ENCODE data around the gene ANKRD31.
"Not testable (repeated sequence)": the region's sequence is repeated elsewhere in the genome, so short reads cannot be mapped to it uniquely, and the experiment has no call there.

ANKRD31 gene

DNA sequence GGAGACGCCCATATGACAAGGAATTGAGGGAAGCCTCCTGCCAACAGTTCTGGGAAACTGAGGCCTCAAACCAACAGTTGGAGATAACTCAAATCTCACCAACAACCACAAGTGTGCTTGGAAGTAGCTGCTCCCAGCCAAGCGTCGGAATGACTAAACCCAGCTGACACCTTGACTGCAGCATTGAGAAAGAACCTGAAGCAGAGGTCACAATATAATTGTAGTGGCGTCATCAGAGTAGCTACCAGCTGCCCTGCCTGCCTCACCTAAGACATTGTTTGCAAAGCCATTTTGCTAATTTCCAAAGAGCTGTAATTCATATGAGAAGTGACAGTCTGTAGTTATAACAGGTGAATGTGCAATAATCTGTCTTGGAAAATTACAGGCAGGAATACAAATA is 40.8 kb upstream of the ANKRD31 start:
- Histone ChIP-seq H3K4me3 (ENCODE audit: control insufficient read depth in 1 of 7, extremely low read depth in 1 of 7, insufficient read depth in 4 of 7, low read depth in 2 of 7, low read length in 6 of 7) (no peak overlapping the region), H3K27me3 (replicated peaks in 2 of 5; ENCODE audit: control insufficient read depth in 4 of 5, insufficient read depth in 5 of 5, low read length in 4 of 5) (no peaks in the 10 kb centered on the region), H3K4me1 (ENCODE audit: control extremely low read depth in 1 of 4, control insufficient read depth in 4 of 4, insufficient read depth in 4 of 4, low read length in 3 of 4) (no peaks in the 10 kb centered on the region), H3K36me3 (ENCODE audit: control insufficient read depth in 4 of 4, insufficient read depth in 4 of 4, low read length in 3 of 4) (no peaks in the 10 kb centered on the region), H3K27ac (ENCODE audit: insufficient read depth in 1 of 2, low read depth in 1 of 2, low read length in 2 of 2, poor library complexity in 1 of 2, severe bottlenecking in 2 of 2) (no peak overlapping the region), H3K9me3 (ENCODE audit: control extremely low read depth in 1 of 5, control insufficient read depth in 4 of 5, insufficient read depth in 2 of 5, low read depth in 1 of 5, low read length in 4 of 5) (peaks cover 0 to 4% (median 2%) of the 10 kb centered on the region in 5 experiments)
- CTCF ChIA-PET = interaction anchor here (0.7 to 1.0 kb wide), 2 partner anchors 8 to 12 kb away, joined by 3 to 4 read pairs; no protein-coding TSS in a partner anchor
- no peak for DNase-seq
- WGBS (ENCODE audit: insufficient coverage) = 100% methylated on average over 4 of the region's 4 CpGs
- POLR2A ChIA-PET = no interaction called here

DNA sequence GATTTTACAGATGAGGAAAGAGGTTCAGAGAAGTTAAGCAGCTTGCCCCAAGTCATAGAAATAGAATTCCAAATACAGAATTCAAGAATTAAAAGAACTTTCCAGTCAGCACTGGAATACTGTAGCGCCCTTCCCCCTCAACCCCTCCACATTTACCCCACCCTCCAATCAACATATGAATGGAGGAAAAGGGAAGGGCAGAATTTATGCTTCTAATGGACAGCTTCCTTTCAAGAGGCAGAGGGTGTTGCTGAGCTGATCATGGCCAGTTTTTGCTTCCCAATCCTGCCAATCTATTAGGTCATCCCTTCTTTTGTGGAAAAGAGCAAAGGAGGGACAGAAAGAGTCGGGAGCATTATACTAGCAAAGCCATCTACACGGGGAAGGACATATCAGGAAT is 39.1 kb upstream of the ANKRD31 start:
- Histone ChIP-seq H3K27ac (ENCODE audit: insufficient read depth in 1 of 2, low read depth in 1 of 2, low read length in 2 of 2, poor library complexity in 1 of 2, severe bottlenecking in 2 of 2) (no peak overlapping the region), H3K4me3 (ENCODE audit: control insufficient read depth in 1 of 7, extremely low read depth in 1 of 7, insufficient read depth in 4 of 7, low read depth in 2 of 7, low read length in 6 of 7) (no peak overlapping the region), H3K4me1 (ENCODE audit: control extremely low read depth in 1 of 4, control insufficient read depth in 4 of 4, insufficient read depth in 4 of 4, low read length in 3 of 4) (no peaks in the 10 kb centered on the region), H3K27me3 (replicated peaks in 2 of 5; ENCODE audit: control insufficient read depth in 4 of 5, insufficient read depth in 5 of 5, low read length in 4 of 5) (no peaks in the 10 kb centered on the region), H3K36me3 (ENCODE audit: control insufficient read depth in 4 of 4, insufficient read depth in 4 of 4, low read length in 3 of 4) (no peaks in the 10 kb centered on the region), H3K9me3 (ENCODE audit: control extremely low read depth in 1 of 5, control insufficient read depth in 4 of 5, insufficient read depth in 2 of 5, low read depth in 1 of 5, low read length in 4 of 5) (peaks cover 0 to 4% (median 2%) of the 10 kb centered on the region in 5 experiments)
- no peak for DNase-seq
- CTCF ChIA-PET = no interaction called here
- no CpG with 5 or more reads among the region's 3 CpGs for whole genome bisulfite sequencing (ENCODE audit: insufficient coverage)
- POLR2A ChIA-PET = no interaction called here

DNA sequence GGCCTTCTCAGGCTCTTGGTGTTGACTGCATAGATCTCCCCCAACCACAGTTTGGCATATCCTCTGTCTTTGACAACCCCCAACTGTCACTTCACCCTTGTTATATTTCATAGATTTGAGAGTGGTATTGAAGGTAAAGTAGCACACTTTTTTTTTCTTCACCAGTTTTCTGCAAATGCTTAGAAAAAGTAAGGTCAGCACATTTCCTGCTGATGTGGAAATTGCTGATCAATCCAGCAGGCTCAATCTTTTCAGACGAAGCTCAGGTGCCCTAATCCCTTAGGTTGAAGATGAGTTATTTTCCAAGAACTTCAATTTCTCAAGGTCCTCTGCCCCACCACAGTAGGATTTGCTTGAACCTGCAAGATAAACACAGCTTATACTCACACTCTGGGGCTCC is 38.5 kb upstream of the ANKRD31 start:
- peaks cover 0 to 4% (median 2%) of the 10 kb centered on the region in 5 experiments for H3K9me3 ChIP-seq (ENCODE audit: control extremely low read depth in 1 of 5, control insufficient read depth in 4 of 5, insufficient read depth in 2 of 5, low read depth in 1 of 5, low read length in 4 of 5)
- no peaks in the 10 kb centered on the region for H3K4me1 ChIP-seq (ENCODE audit: control extremely low read depth in 1 of 4, control insufficient read depth in 4 of 4, insufficient read depth in 4 of 4, low read length in 3 of 4)
- H3K27me3 ChIP-seq (replicated peaks in 2 of 5; ENCODE audit: control insufficient read depth in 4 of 5, insufficient read depth in 5 of 5, low read length in 4 of 5) = no peaks in the 10 kb centered on the region
- no peak overlapping the region for H3K27ac ChIP-seq (ENCODE audit: insufficient read depth in 1 of 2, low read depth in 1 of 2, low read length in 2 of 2, poor library complexity in 1 of 2, severe bottlenecking in 2 of 2)
- CTCF ChIA-PET = no interaction called here
- POLR2A ChIA-PET = no interaction called here
- no peak for DNase-seq
- no CpG with 5 or more reads among the region's 1 CpG for WGBS (ENCODE audit: insufficient coverage)
- no peaks in the 10 kb centered on the region for H3K36me3 ChIP-seq (ENCODE audit: control insufficient read depth in 4 of 4, insufficient read depth in 4 of 4, low read length in 3 of 4)
- H3K4me3 ChIP-seq (ENCODE audit: control insufficient read depth in 1 of 7, extremely low read depth in 1 of 7, insufficient read depth in 4 of 7, low read depth in 2 of 7, low read length in 6 of 7) = no peak overlapping the region

DNA sequence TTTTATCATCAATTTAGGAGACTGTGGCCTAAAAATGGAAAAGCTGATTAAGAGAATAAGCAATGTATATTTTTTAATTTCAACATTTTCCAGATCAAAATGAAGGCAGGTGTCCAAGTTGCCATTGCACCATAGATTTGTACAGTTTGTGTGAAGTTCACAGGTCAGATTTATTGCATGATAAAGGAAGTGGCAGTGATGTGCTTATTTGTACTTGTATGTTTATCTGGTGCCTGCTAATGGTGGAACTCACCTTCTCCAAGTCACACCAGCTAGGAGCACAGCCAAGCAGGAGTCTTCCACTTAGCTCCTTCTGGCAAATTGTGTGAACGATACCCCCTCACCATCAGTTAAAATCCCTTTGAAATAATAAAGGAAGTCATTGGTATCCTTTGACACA is 37.8 kb upstream of the ANKRD31 start:
- H3K4me1 ChIP-seq (ENCODE audit: control extremely low read depth in 1 of 4, control insufficient read depth in 4 of 4, insufficient read depth in 4 of 4, low read length in 3 of 4) = no peaks in the 10 kb centered on the region
- peaks cover 0 to 4% (median 2%) of the 10 kb centered on the region in 5 experiments for H3K9me3 ChIP-seq (ENCODE audit: control extremely low read depth in 1 of 5, control insufficient read depth in 4 of 5, insufficient read depth in 2 of 5, low read depth in 1 of 5, low read length in 4 of 5)
- 83% methylated on average over 1 of the region's 1 CpG for WGBS (ENCODE audit: insufficient coverage)
- DNase-seq = no peak
- CTCF ChIA-PET = no interaction called here
- POLR2A ChIA-PET = no interaction called here
- no peak overlapping the region for H3K4me3 ChIP-seq (ENCODE audit: control insufficient read depth in 1 of 7, extremely low read depth in 1 of 7, insufficient read depth in 4 of 7, low read depth in 2 of 7, low read length in 6 of 7)
- H3K27me3 ChIP-seq (replicated peaks in 2 of 5; ENCODE audit: control insufficient read depth in 4 of 5, insufficient read depth in 5 of 5, low read length in 4 of 5) = no peaks in the 10 kb centered on the region
- H3K27ac ChIP-seq (ENCODE audit: insufficient read depth in 1 of 2, low read depth in 1 of 2, low read length in 2 of 2, poor library complexity in 1 of 2, severe bottlenecking in 2 of 2) = no peak overlapping the region
- no peaks in the 10 kb centered on the region for H3K36me3 ChIP-seq (ENCODE audit: control insufficient read depth in 4 of 4, insufficient read depth in 4 of 4, low read length in 3 of 4)

DNA sequence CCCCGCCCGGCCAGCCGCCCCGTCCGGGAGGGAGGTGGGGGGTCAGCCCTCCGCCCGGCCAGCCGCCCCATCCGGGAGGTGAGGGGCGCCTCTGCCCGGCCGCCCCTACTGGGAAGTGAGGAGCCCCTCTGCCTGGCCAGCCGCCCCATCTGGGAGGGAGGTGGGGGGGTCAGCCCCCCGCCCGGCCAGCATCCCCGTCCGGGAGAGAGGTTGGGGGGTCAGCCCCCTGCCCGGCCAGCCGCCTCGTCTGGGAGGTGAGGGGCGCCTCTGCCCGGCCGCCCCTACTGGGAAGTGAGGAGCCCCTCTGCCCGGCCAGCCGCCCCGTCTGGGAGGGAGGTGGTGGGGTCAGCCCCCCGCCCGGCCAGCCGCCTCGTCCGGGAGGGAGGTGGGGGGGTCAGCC is 33.9 kb upstream of the ANKRD31 start:
- H3K4me1 ChIP-seq (ENCODE audit: control extremely low read depth in 1 of 4, control insufficient read depth in 4 of 4, insufficient read depth in 4 of 4, low read length in 3 of 4); DNase-seq; H3K27me3 ChIP-seq (replicated peaks in 2 of 5; ENCODE audit: control insufficient read depth in 4 of 5, insufficient read depth in 5 of 5, low read length in 4 of 5); POLR2A ChIA-PET; H3K27ac ChIP-seq (ENCODE audit: insufficient read depth in 1 of 2, low read depth in 1 of 2, low read length in 2 of 2, poor library complexity in 1 of 2, severe bottlenecking in 2 of 2); H3K36me3 ChIP-seq (ENCODE audit: control insufficient read depth in 4 of 4, insufficient read depth in 4 of 4, low read length in 3 of 4); CTCF ChIA-PET; H3K4me3 ChIP-seq (ENCODE audit: control insufficient read depth in 1 of 7, extremely low read depth in 1 of 7, insufficient read depth in 4 of 7, low read depth in 2 of 7, low read length in 6 of 7); H3K9me3 ChIP-seq (ENCODE audit: control extremely low read depth in 1 of 5, control insufficient read depth in 4 of 5, insufficient read depth in 2 of 5, low read depth in 1 of 5, low read length in 4 of 5): not testable (repeated sequence)
- no CpG with 5 or more reads among the region's 31 CpGs for WGBS (ENCODE audit: insufficient coverage)

DNA sequence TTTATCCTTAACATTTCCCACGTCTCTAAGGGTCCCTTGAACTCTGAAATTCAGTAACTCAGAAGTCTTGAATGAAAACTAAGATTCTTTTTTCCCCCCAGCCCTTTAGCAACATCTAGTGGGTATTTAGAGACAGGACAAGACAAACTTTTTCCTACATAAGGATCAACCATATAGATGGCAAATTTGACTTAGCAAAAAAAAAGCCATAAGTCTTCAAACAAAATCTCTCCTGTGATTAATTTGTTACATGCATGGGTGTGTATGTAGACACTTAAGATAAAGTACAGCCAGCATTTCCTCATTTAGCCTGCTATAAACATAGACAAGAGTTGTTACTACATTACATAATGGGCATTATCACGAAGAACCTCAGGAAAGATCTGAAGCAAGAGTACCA is 29.1 kb upstream of the ANKRD31 start:
- WGBS (ENCODE audit: insufficient coverage) = 0% methylated on average over 1 of the region's 2 CpGs
- no peak overlapping the region for H3K4me3 ChIP-seq (ENCODE audit: control insufficient read depth in 1 of 7, extremely low read depth in 1 of 7, insufficient read depth in 4 of 7, low read depth in 2 of 7, low read length in 6 of 7)
- H3K9me3 ChIP-seq (ENCODE audit: control extremely low read depth in 1 of 5, control insufficient read depth in 4 of 5, insufficient read depth in 2 of 5, low read depth in 1 of 5, low read length in 4 of 5) = no peaks in the 10 kb centered on the region
- POLR2A ChIA-PET = no interaction called here
- no peaks in the 10 kb centered on the region for H3K4me1 ChIP-seq (ENCODE audit: control extremely low read depth in 1 of 4, control insufficient read depth in 4 of 4, insufficient read depth in 4 of 4, low read length in 3 of 4)
- peak; percentile 57 to 84 (median 73) for DNase-seq
- CTCF ChIA-PET = interaction anchor here (0.8 to 1.6 kb wide), 6 partner anchors 59 to 220 kb away, joined by 3 to 13 read pairs (median 3); no protein-coding TSS in a partner anchor
- no peak overlapping the region for H3K27ac ChIP-seq (ENCODE audit: insufficient read depth in 1 of 2, low read depth in 1 of 2, low read length in 2 of 2, poor library complexity in 1 of 2, severe bottlenecking in 2 of 2)
- no peaks in the 10 kb centered on the region for H3K27me3 ChIP-seq (replicated peaks in 2 of 5; ENCODE audit: control insufficient read depth in 4 of 5, insufficient read depth in 5 of 5, low read length in 4 of 5)
- H3K36me3 ChIP-seq (ENCODE audit: control insufficient read depth in 4 of 4, insufficient read depth in 4 of 4, low read length in 3 of 4) = no peaks in the 10 kb centered on the region

DNA sequence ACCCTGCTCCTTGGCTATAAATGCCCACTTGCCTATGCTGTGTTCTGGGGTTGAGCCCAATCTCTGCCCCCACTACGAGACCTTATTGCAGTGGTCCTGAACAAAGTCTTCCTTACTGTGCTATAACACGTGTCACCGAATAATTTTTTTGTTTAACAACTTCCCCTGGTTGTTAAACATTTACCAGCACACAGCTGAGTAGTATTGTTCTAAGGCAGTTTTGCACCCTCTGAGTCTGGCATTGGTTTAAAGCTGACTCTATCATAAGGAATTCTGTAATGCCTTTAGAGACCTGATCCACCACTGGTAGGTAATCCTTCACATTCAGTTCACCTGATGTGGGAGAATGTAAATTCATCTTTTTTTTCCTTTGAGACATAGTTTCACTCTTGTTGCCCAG is 25.6 kb upstream of the ANKRD31 start:
- H3K27me3 ChIP-seq (replicated peaks in 2 of 5; ENCODE audit: control insufficient read depth in 4 of 5, insufficient read depth in 5 of 5, low read length in 4 of 5) = no peaks in the 10 kb centered on the region
- no peak overlapping the region for H3K4me3 ChIP-seq (ENCODE audit: control insufficient read depth in 1 of 7, extremely low read depth in 1 of 7, insufficient read depth in 4 of 7, low read depth in 2 of 7, low read length in 6 of 7)
- H3K4me1 ChIP-seq (ENCODE audit: control extremely low read depth in 1 of 4, control insufficient read depth in 4 of 4, insufficient read depth in 4 of 4, low read length in 3 of 4) = no peaks in the 10 kb centered on the region
- ChIA-PET CTCF (interaction anchor here (1.3 kb wide), 1 partner anchor 25 kb away, joined by 3 read pairs; no protein-coding TSS in a partner anchor), POLR2A (no interaction called here)
- H3K9me3 ChIP-seq (ENCODE audit: control extremely low read depth in 1 of 5, control insufficient read depth in 4 of 5, insufficient read depth in 2 of 5, low read depth in 1 of 5, low read length in 4 of 5) = no peaks in the 10 kb centered on the region
- H3K36me3 ChIP-seq (ENCODE audit: control insufficient read depth in 4 of 4, insufficient read depth in 4 of 4, low read length in 3 of 4) = no peaks in the 10 kb centered on the region
- WGBS (ENCODE audit: insufficient coverage) = 71% methylated on average over 3 of the region's 3 CpGs
- no peak overlapping the region for H3K27ac ChIP-seq (ENCODE audit: insufficient read depth in 1 of 2, low read depth in 1 of 2, low read length in 2 of 2, poor library complexity in 1 of 2, severe bottlenecking in 2 of 2)
- DNase-seq = no peak

Measured in common myeloid progenitor, CD34-positive (primary cell).